IMR-90 (cell line): Measurements from ENCODE around the gene ANKRD22. TPM values are rescaled to one million over a fixed set of nuclear protein-coding genes. Genes with fewer than 3 reads are reported as not detected.

ENCODE experiments used
- ATAC-seq: fragments of 200-7000 bp; cut with Tn5 transposase; 2 replicates; pipeline ENCODE4 v1.9.1; 2020; ENCODE audit warnings: low read depth, mild to moderate bottlenecking, moderate library complexity
- BruUV-seq: library from RNA; stranded (reverse); fragments of 400-500 nt; replicated peaks from 2 replicates; lab custom pipeline; 2021; lab: Mats Ljungman, UMichigan
- CTCF ChIA-PET: fragments of 300-600 bp; formaldehyde crosslinking; extraction: SDS; loops from one replicate; lab custom pipeline; 2021; ENCODE audit warnings: antibody characterized with exemption; lab: Yijun Ruan, JAX
- POLR2A ChIA-PET: fragments of 300-600 bp; sonication (Branson Sonifier 250); formaldehyde crosslinking; loops from one replicate; lab custom pipeline; 2022; ENCODE audit warnings: antibody characterized with exemption; ENCODE audit not compliant: unreplicated experiment; lab: Charles Lee
- DNase-seq: peaks from one replicate; pipeline ENCODE4 v3.0.0; 2013
- H2AFZ ChIP-seq: replicated peaks from 2 replicates; pipeline ENCODE3; 2013; ENCODE audit warnings: low read length, mild to moderate bottlenecking; ENCODE audit not compliant: poor library complexity
- H2AK5ac ChIP-seq: 2 replicates; pipeline ENCODE4 v1.6.1; 2013; ENCODE audit warnings: low read depth, low read length, inconsistent platforms
- H2AK9ac ChIP-seq: replicated peaks from 2 replicates; pipeline ENCODE3; 2013; ENCODE audit warnings: mild to moderate bottlenecking, low read depth, low read length, moderate library complexity; ENCODE audit not compliant: poor library complexity
- H2BK120ac ChIP-seq: 2 replicates; pipeline ENCODE4 v1.6.1; 2013; ENCODE audit warnings: low read depth, low read length, inconsistent platforms
- H2BK15ac ChIP-seq: 3 replicates; pipeline ENCODE4 v1.6.1; 2013; ENCODE audit warnings: low read depth, low read length, inconsistent platforms
- H2BK20ac ChIP-seq: 2 replicates; pipeline ENCODE4 v1.6.1; 2013; ENCODE audit warnings: low read depth, mild to moderate bottlenecking, inconsistent platforms, low read length, moderate library complexity
- H2BK5ac ChIP-seq: 2 replicates; pipeline ENCODE4 v1.6.1; 2013; ENCODE audit warnings: mild to moderate bottlenecking, low read depth, low read length, inconsistent platforms; ENCODE audit not compliant: poor library complexity, severe bottlenecking
- H3K14ac ChIP-seq: replicated peaks from 2 replicates; pipeline ENCODE4 v1.6.1; 2013; ENCODE audit warnings: low read depth, low read length, inconsistent platforms
- H3K18ac ChIP-seq: 2 replicates; pipeline ENCODE4 v1.6.1; 2013; ENCODE audit warnings: low read depth, low read length, control low read depth
- H3K23ac ChIP-seq: 2 replicates; pipeline ENCODE4 v1.6.1; 2013; ENCODE audit warnings: low read depth, low read length, inconsistent platforms
- H3K27ac ChIP-seq: 2 replicates; pipeline ENCODE4 v1.5.1; 2013; ENCODE audit warnings: mild to moderate bottlenecking, control low read depth, low read length; ENCODE audit not compliant: insufficient read depth
- H3K27me3 ChIP-seq: 2 replicates; pipeline ENCODE4 v1.6.1; 2013; ENCODE audit warnings: low read length; ENCODE audit not compliant: control insufficient read depth, insufficient read depth
- H3K36me3 ChIP-seq: 2 replicates; pipeline ENCODE4 v1.6.1; 2013; ENCODE audit warnings: low read length, mixed read lengths; ENCODE audit not compliant: control insufficient read depth, insufficient read depth
- H3K4ac ChIP-seq: 2 replicates; pipeline ENCODE4 v1.6.1; 2013; ENCODE audit warnings: low read depth, low read length, inconsistent platforms
- H3K4me1 ChIP-seq: 2 replicates; pipeline ENCODE4 v1.6.1; 2013; ENCODE audit warnings: low read length, mixed read lengths; ENCODE audit not compliant: control insufficient read depth, insufficient read depth
- H3K4me2 ChIP-seq: 2 replicates; pipeline ENCODE4 v1.6.1; 2013; ENCODE audit warnings: low read depth, mild to moderate bottlenecking, control low read depth, low read length, moderate library complexity
- H3K4me3 ChIP-seq: 2 replicates; pipeline ENCODE4 v1.5.1; 2013; ENCODE audit warnings: low read depth, mild to moderate bottlenecking, control low read depth, low read length, moderate library complexity; ENCODE audit not compliant: insufficient read depth
- H3K56ac ChIP-seq: 2 replicates; pipeline ENCODE4 v1.6.1; 2013; ENCODE audit warnings: low read length, inconsistent platforms; ENCODE audit not compliant: insufficient read depth; ENCODE audit errors: extremely low read depth
- H3K79me1 ChIP-seq, 2 experiments: 2 replicates each; pipeline ENCODE4 v1.6.1; 2013; ENCODE audit warnings: low read length in 2 of 2, inconsistent platforms in 1 of 2, low read depth in 1 of 2
- H3K9ac ChIP-seq: 2 replicates; pipeline ENCODE4 v1.6.1; 2013; ENCODE audit warnings: low read depth, low read length, control low read depth
- H3K9me1 ChIP-seq: 2 replicates; pipeline ENCODE4 v1.6.1; 2013; ENCODE audit warnings: low read length, inconsistent platforms; ENCODE audit not compliant: insufficient read depth
- H3K9me3 ChIP-seq: 2 replicates; pipeline ENCODE4 v1.6.1; 2013; ENCODE audit warnings: low read length; ENCODE audit not compliant: control insufficient read depth, insufficient read depth
- H4K20me1 ChIP-seq: 2 replicates; pipeline ENCODE4 v1.6.1; 2013; ENCODE audit warnings: low read length, inconsistent platforms; ENCODE audit not compliant: insufficient read depth
- H4K5ac ChIP-seq: 2 replicates; pipeline ENCODE4 v1.6.1; 2013; ENCODE audit warnings: mild to moderate bottlenecking, low read depth, low read length, control low read depth
- H4K8ac ChIP-seq, 2 experiments: 2 replicates each; pipeline ENCODE4 v1.6.1; 2013; ENCODE audit warnings: low read depth in 2 of 2, low read length in 2 of 2, control low read depth in 1 of 2, inconsistent platforms in 1 of 2
- H4K91ac ChIP-seq: 2 replicates; pipeline ENCODE4 v1.6.1; 2013; ENCODE audit warnings: low read depth, low read length, inconsistent platforms; ENCODE audit not compliant: insufficient read depth
- BHLHE40 ChIP-seq: fragments of 150-350 bp; IDR thresholded peaks from 2 replicates; pipeline ENCODE4 v1.6.1; 2016; ENCODE audit warnings: mild to moderate bottlenecking, low read depth, low read length
- CEBPB ChIP-seq: IDR thresholded peaks from 2 replicates; pipeline ENCODE4 v1.6.1; 2012; ENCODE audit warnings: low read depth, low read length, improper control_type of control experiment
- CHD1 ChIP-seq: IDR thresholded peaks from 2 replicates; pipeline ENCODE4 v1.6.1; 2012; ENCODE audit warnings: low read depth, low read length, improper control_type of control experiment
- FOS ChIP-seq: fragments of 150-350 bp; IDR thresholded peaks from 2 replicates; pipeline ENCODE4 v1.6.1; 2016; ENCODE audit warnings: low read depth, low read length
- MAFK ChIP-seq: IDR thresholded peaks from 2 replicates; pipeline ENCODE4 v1.6.1; 2012; ENCODE audit warnings: low read depth, low read length, improper control_type of control experiment
- MAZ ChIP-seq: IDR thresholded peaks from 2 replicates; pipeline ENCODE4 v1.6.1; 2012; ENCODE audit warnings: low read depth, mild to moderate bottlenecking, low read length, improper control_type of control experiment, moderate library complexity, borderline replicate concordance
- MXI1 ChIP-seq: IDR thresholded peaks from 2 replicates; pipeline ENCODE4 v1.6.1; 2012; ENCODE audit warnings: low read depth, mild to moderate bottlenecking, low read length, moderate library complexity, borderline replicate concordance
- NFE2L2 ChIP-seq: fragments of 150-350 bp; IDR thresholded peaks from 2 replicates; pipeline ENCODE4 v1.6.1; 2016; ENCODE audit warnings: low read depth, mild to moderate bottlenecking, low read length
- POLR2A ChIP-seq: IDR thresholded peaks from 2 replicates; pipeline ENCODE4 v1.6.1; 2012; ENCODE audit warnings: mild to moderate bottlenecking, low read depth, low read length
- RAD21 ChIP-seq: IDR thresholded peaks from 2 replicates; pipeline ENCODE4 v1.6.1; 2012; ENCODE audit warnings: low read length, improper control_type of control experiment
- RCOR1 ChIP-seq: IDR thresholded peaks from 2 replicates; pipeline ENCODE4 v1.6.1; 2012; ENCODE audit warnings: mild to moderate bottlenecking, low read length, improper control_type of control experiment; ENCODE audit not compliant: insufficient replicate concordance
- RFX5 ChIP-seq: IDR thresholded peaks from 2 replicates; pipeline ENCODE4 v1.8.0; 2012; ENCODE audit warnings: low read depth, mild to moderate bottlenecking, low read length, moderate library complexity
- SMC3 ChIP-seq: fragments of 150-350 bp; IDR thresholded peaks from 2 replicates; pipeline ENCODE4 v1.6.1; 2016; ENCODE audit warnings: low read depth, mild to moderate bottlenecking, antibody characterized with exemption, low read length, moderate library complexity
- WGBS, 2 experiments: methylation state at CpG; one replicate each; pipeline versions ENCODE4 v1.1.5 to v1.1.7; 2013; ENCODE audit warnings: missing lambda C conversion rate in 2 of 2; ENCODE audit not compliant: insufficient read length in 1 of 2; ENCODE audit errors: extremely low coverage in 2 of 2; 5-methylcytosine and 5-hydroxymethylcytosine counted together
- dilution Hi-C: fragments of 300-500 bp; cut with HindIII; formaldehyde crosslinking; loops from one replicate; pipeline ENCODE4 v1.14.3; 2018; ENCODE audit warnings: low sequenced_read_pairs; ENCODE audit not compliant: unreplicated experiment
- in situ Hi-C: fragments of 300-500 bp; cut with MboI; formaldehyde crosslinking; loops from 3 replicates; pipeline ENCODE4 v1.14.3; 2019; ENCODE audit warnings: low sequenced_read_pairs, inconsistent platforms, mixed read lengths
- intact Hi-C: fragments of 100-400 bp; cut with micrococcal nuclease; formaldehyde crosslinking; loops from 2 replicates; pipeline ENCODE4 v1.10.0; 2022
- polyA plus RNA-seq, 3 experiments: library from polyadenylated mRNA; depleted of rRNA; stranded (reverse); fragments of >200 nt; gene quantifications; 2 replicates each; pipeline ENCODE4 v1.2.3, GENCODE V29; 2012; ENCODE audit warnings: low replicate concordance in 1 of 3
- total RNA-seq: library from RNA; depleted of rRNA; stranded (reverse); fragments of >200 nt; gene quantifications from 2 replicates; pipeline ENCODE4 v1.2.3, GENCODE V29; 2012
- TF ChIP-seq, protein P1 (sequence below): fragments of 150-350 bp; IDR thresholded peaks from 2 replicates; pipeline ENCODE4 v1.6.1; 2017; ENCODE audit warnings: mild to moderate bottlenecking, antibody characterized with exemption, low read length, low read depth
- TF ChIP-seq, protein P2 (sequence below): conservative IDR thresholded peaks from 2 replicates; pipeline ENCODE4 v1.5.1; 2012; ENCODE audit warnings: mild to moderate bottlenecking, low read depth, low read length, improper control_type of control experiment
- TF ChIP-seq, protein P3 (sequence below): fragments of 150-350 bp; IDR thresholded peaks from 2 replicates; pipeline ENCODE4 v1.6.1; 2016; ENCODE audit warnings: low read depth, mild to moderate bottlenecking, low read length, moderate library complexity, borderline replicate concordance

ANKRD22 gene
- total and polyA plus RNA-seq, 2 of the 4 experiments (the other 2 are of a cell fraction), result not detected

DNA sequence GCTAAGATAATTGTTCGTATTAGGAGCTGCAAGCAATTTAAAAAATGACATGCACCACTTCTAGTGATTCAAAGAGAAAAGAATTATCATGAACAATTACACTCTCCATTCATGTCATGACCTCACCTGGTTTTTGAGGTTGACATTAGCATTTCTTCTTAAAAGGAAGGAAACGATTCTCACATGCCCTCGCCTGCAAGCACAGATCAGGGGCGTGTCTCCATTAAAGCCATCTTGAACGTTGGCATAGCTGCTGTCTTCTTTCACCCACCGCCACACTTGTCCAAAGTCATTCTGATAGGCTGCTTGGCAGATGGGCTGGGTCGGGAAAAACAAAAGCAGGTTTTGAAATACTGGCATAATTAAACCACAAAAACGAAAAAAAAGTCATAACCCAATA, 19.9 kb downstream of the ANKRD22 start:
- DNase-seq, result no peak
- intact Hi-C loops, result no loop called here

More for the DNA sequence above, 19.9 kb downstream of the ANKRD22 start:
- dilution Hi-C loops (no loop called here), in situ Hi-C loops (loop anchor here (10.0 kb wide), 1 partner anchor 393 kb away; no protein-coding TSS in a partner anchor)
- H3K27me3 ChIP-seq, result no peaks in the 10 kb centered on the region
- ChIA-PET CTCF (no interaction called here), POLR2A (no interaction called here)
- no peak overlapping the region for H3K56ac ChIP-seq
- H3K9me1 ChIP-seq, result no peaks in the 10 kb centered on the region
- no peak overlapping the region for H2BK120ac ChIP-seq
- no peak overlapping the region for H4K91ac ChIP-seq
- H3K4me3 ChIP-seq, result no peak overlapping the region
- no peak overlapping the region for H4K8ac ChIP-seq
- TF ChIP-seq MAFK, result no peak
- TF ChIP-seq CHD1, result no peak
- no peak for TF ChIP-seq CEBPB
- no peak for TF ChIP-seq MXI1
- no peak for TF ChIP-seq RAD21
- TF ChIP-seq MAZ, result no peak
- TF ChIP-seq FOS, result no peak
- TF ChIP-seq POLR2A, result no peak
- no peak for TF ChIP-seq RCOR1
- TF ChIP-seq, protein P1, sequence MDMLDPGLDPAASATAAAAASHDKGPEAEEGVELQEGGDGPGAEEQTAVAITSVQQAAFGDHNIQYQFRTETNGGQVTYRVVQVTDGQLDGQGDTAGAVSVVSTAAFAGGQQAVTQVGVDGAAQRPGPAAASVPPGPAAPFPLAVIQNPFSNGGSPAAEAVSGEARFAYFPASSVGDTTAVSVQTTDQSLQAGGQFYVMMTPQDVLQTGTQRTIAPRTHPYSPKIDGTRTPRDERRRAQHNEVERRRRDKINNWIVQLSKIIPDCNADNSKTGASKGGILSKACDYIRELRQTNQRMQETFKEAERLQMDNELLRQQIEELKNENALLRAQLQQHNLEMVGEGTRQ, result no peak
- no peak for TF ChIP-seq NFE2L2
- TF ChIP-seq SMC3, result no peak
- no peak for TF ChIP-seq BHLHE40
- TF ChIP-seq, protein P2, sequence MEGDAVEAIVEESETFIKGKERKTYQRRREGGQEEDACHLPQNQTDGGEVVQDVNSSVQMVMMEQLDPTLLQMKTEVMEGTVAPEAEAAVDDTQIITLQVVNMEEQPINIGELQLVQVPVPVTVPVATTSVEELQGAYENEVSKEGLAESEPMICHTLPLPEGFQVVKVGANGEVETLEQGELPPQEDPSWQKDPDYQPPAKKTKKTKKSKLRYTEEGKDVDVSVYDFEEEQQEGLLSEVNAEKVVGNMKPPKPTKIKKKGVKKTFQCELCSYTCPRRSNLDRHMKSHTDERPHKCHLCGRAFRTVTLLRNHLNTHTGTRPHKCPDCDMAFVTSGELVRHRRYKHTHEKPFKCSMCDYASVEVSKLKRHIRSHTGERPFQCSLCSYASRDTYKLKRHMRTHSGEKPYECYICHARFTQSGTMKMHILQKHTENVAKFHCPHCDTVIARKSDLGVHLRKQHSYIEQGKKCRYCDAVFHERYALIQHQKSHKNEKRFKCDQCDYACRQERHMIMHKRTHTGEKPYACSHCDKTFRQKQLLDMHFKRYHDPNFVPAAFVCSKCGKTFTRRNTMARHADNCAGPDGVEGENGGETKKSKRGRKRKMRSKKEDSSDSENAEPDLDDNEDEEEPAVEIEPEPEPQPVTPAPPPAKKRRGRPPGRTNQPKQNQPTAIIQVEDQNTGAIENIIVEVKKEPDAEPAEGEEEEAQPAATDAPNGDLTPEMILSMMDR, result no peak
- TF ChIP-seq, protein P3, sequence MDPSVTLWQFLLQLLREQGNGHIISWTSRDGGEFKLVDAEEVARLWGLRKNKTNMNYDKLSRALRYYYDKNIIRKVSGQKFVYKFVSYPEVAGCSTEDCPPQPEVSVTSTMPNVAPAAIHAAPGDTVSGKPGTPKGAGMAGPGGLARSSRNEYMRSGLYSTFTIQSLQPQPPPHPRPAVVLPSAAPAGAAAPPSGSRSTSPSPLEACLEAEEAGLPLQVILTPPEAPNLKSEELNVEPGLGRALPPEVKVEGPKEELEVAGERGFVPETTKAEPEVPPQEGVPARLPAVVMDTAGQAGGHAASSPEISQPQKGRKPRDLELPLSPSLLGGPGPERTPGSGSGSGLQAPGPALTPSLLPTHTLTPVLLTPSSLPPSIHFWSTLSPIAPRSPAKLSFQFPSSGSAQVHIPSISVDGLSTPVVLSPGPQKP, result no peak
- no peak for TF ChIP-seq RFX5
- no peak overlapping the region for H2BK20ac ChIP-seq
- no peaks in the 10 kb centered on the region for H4K20me1 ChIP-seq
- no peak for ATAC-seq
- no peak overlapping the region for H2BK15ac ChIP-seq
- H2AFZ ChIP-seq, result no peak overlapping the region
- BruUV-seq, result no TSS peak
- WGBS, 2 experiments, result no CpG with 5 or more reads among the region's 8 CpGs
- no peak overlapping the region for H3K4me2 ChIP-seq
- H3K27ac ChIP-seq, result no peak overlapping the region
- H4K5ac ChIP-seq, result no peak overlapping the region
- H2AK9ac ChIP-seq, result no peak overlapping the region
- no peaks in the 10 kb centered on the region for H3K9me3 ChIP-seq
- H3K4ac ChIP-seq, result no peak overlapping the region
- no peaks in the 10 kb centered on the region for H3K79me1 ChIP-seq
- H3K9ac ChIP-seq, result no peak overlapping the region
- H3K18ac ChIP-seq, result no peak overlapping the region
- no peak overlapping the region for H3K14ac ChIP-seq
- no peak overlapping the region for H2BK5ac ChIP-seq
- no peak overlapping the region for H2AK5ac ChIP-seq
- no peak overlapping the region for H3K23ac ChIP-seq
- H3K4me1 ChIP-seq, result no peaks in the 10 kb centered on the region
- H3K36me3 ChIP-seq, result no peaks in the 10 kb centered on the region
